Measurements from ENCODE around the gene ZNF385D. TPM values are rescaled to one million over a fixed set of nuclear protein-coding genes. Genes with fewer than 3 reads are reported as not detected.

Gene ZNF385D
- total RNA-seq, 4 donors from 2014 or later = 0.49 to 2.2 (median 1.5) TPM

- 84% methylated on average over 3 of the region's 3 CpGs for WGBS, 2 donors
- Histone ChIP-seq H3K27me3 (no peaks in the 10 kb centered on the region), H3K27ac (no peak overlapping the region), H3K4me3 (replicated peaks in 1 of 3) (no peak overlapping the region), H3K4me1 (no peaks in the 10 kb centered on the region), H3K9me3 (no peaks in the 10 kb centered on the region), H3K36me3 (no peaks in the 10 kb centered on the region)
- no peak for DNase-seq
- intact Hi-C loops (cut with DNase I) = no loop called here
- TF ChIP-seq POLR2A (IDR thresholded peaks at IDR 0.05) (no peak), CTCF (IDR thresholded peaks at IDR 0.05) (no peak)
Observed at GRCh38 chr3:21441821-21442220, 309.2 kb downstream of the ZNF385D start.

DNA sequence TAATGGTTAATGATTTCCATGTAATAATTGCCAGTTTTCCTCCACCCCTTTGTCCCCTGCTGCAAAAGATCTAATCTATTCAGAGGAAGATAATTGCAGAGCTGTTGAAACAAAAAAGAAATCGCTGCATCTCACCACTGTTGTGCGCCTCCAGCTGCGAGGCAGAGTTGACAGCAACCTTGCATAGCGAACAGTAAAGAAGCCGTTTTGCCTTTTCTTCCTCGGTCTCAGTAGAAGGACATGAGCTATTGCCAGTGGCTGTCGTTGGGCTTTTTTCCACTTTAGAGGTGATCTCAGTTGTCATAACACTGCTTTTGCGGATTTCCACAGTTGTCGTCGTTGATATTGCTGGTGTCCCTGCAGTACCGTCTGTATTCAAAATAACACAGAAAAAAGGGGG, 314.2 kb downstream of the ZNF385D start:
- intact Hi-C loops (cut with DNase I) = no loop called here
- H3K9me3 ChIP-seq = no peaks in the 10 kb centered on the region
- TF ChIP-seq POLR2A (IDR thresholded peaks at IDR 0.05) (no peak), CTCF (IDR thresholded peaks at IDR 0.05) (no peak)
- H3K4me3 ChIP-seq (replicated peaks in 1 of 3) = no peak overlapping the region
- no peak overlapping the region for H3K27ac ChIP-seq
- WGBS, 2 donors = 77 to 83% methylated on average over 11 of the region's 11 CpGs
- no peaks in the 10 kb centered on the region for H3K4me1 ChIP-seq
- no peaks in the 10 kb centered on the region for H3K27me3 ChIP-seq
- no peak for DNase-seq
- no peaks in the 10 kb centered on the region for H3K36me3 ChIP-seq

GRCh38 chr3:21435871-21436270, 315.1 kb downstream of the ZNF385D start:
- no peak for DNase-seq
- no peak overlapping the region for H3K27ac ChIP-seq
- H3K4me1 ChIP-seq = no peaks in the 10 kb centered on the region
- H3K27me3 ChIP-seq = no peaks in the 10 kb centered on the region
- TF ChIP-seq CTCF (IDR thresholded peaks at IDR 0.05) = no peak
- TF ChIP-seq POLR2A (IDR thresholded peaks at IDR 0.05) = no peak
- no peaks in the 10 kb centered on the region for H3K9me3 ChIP-seq
- intact Hi-C loops (cut with DNase I) = no loop called here
- H3K36me3 ChIP-seq = no peaks in the 10 kb centered on the region
- H3K4me3 ChIP-seq (replicated peaks in 1 of 3) = no peak overlapping the region
- 61 to 74% methylated on average over 2 of the region's 2 CpGs for WGBS, 2 donors

DNA sequence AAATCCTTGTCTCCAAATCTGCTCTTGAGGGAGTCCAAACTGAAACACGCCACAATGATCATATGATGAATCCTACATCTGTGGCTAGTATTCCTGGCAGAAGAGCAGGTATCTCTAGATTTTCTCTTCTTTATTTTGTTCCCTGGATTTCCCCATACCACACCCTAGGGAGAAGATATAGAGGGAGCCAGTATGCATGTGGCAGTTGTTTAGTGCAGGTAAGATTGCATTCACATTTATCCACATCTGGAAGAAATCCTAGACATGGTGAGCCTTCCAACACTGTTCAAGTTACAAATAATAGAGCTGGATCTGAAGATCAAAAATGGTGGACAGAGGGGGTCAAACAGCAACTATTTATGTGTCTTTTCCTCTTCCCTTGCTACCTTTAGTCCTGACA, 316.7 kb downstream of the ZNF385D start:
- no peaks in the 10 kb centered on the region for H3K4me1 ChIP-seq
- no peaks in the 10 kb centered on the region for H3K27me3 ChIP-seq
- intact Hi-C loops (cut with DNase I) = no loop called here
- H3K4me3 ChIP-seq (replicated peaks in 1 of 3) = no peak overlapping the region
- no peaks in the 10 kb centered on the region for H3K36me3 ChIP-seq
- TF ChIP-seq POLR2A (IDR thresholded peaks at IDR 0.05) (no peak), CTCF (IDR thresholded peaks at IDR 0.05) (no peak)
- no peak for DNase-seq
- no peak overlapping the region for H3K27ac ChIP-seq
- 98 to 100% methylated on average over 1 of the region's 1 CpG for WGBS, 2 donors
- H3K9me3 ChIP-seq = no peaks in the 10 kb centered on the region

GRCh38 chr3:21433751-21434150, 317.3 kb downstream of the ZNF385D start:
- intact Hi-C loops (cut with DNase I) = no loop called here
- H3K4me3 ChIP-seq (replicated peaks in 1 of 3) = no peak overlapping the region
- H3K4me1 ChIP-seq = no peaks in the 10 kb centered on the region
- DNase-seq = no peak
- H3K9me3 ChIP-seq = no peaks in the 10 kb centered on the region
- WGBS, 2 donors = 84 to 89% methylated on average over 6 of the region's 6 CpGs
- no peaks in the 10 kb centered on the region for H3K27me3 ChIP-seq
- TF ChIP-seq POLR2A (IDR thresholded peaks at IDR 0.05) (no peak), CTCF (IDR thresholded peaks at IDR 0.05) (no peak)
- H3K27ac ChIP-seq = no peak overlapping the region
- H3K36me3 ChIP-seq = no peaks in the 10 kb centered on the region

Measured in thyroid gland (tissue), 4 donors.